Measurements from ENCODE around the gene LYST. TPM values are rescaled to one million over a fixed set of nuclear protein-coding genes. Genes with fewer than 3 reads are reported as not detected.

LYST gene
- total and polyA plus RNA-seq, 10 of the 15 experiments (the other 5 are each of a cell fraction or from before 2014, with no cell fraction given), result 3.3 to 28.1 (median 5.6) TPM

DNA sequence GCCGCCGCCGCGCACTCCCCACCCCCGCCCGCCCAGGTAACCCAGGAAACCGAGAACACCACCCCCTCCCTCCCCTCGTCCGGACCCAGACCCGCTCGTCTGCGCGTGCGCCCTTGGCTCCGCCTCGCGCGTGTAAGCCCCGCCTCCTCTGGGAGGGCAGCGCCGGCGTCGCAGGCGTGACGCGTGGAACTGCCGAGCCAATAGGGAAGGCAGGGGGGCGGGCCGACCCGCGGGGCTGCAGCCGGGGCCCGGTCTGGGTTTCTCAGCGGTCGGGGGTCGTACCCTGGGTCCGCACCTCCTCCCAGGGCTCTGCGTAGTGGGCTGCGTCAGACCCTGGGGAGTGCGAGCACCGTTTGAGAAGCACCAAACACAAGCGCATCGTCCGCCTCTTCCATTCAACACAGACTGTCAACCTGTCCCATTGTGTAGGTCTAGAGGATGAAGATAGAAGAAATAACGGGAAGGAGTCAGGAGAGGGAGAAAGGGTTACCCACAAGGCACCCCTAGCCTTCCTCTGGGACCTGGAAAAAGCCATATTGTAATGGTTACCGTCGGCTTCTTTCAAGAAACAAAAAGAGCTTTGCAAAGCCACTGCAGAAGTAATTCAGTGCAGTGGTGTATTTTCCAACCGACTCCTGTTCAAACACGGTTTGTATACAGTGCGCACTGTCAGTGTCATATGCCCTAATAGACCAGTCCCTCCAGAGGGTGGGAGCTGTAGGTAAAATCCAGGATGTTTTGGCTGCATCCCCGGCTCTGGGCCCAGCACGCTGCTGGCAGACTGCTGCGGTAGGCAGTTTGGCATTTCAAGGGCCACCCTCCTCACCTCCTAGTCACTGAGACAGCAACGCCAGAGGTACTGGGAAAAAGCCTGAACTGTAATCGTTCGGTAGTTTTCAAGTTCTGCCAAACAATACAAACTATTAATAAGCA, 473 bp upstream of the LYST start (continued):
- TF ChIP-seq, protein P1, sequence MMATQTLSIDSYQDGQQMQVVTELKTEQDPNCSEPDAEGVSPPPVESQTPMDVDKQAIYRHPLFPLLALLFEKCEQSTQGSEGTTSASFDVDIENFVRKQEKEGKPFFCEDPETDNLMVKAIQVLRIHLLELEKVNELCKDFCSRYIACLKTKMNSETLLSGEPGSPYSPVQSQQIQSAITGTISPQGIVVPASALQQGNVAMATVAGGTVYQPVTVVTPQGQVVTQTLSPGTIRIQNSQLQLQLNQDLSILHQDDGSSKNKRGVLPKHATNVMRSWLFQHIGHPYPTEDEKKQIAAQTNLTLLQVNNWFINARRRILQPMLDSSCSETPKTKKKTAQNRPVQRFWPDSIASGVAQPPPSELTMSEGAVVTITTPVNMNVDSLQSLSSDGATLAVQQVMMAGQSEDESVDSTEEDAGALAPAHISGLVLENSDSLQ (IDR thresholded peaks at IDR 0.05), result 0 out of 2 replicates have a peak, but pooled peaks have one; percentile 18
- TF ChIP-seq ZNF274 (IDR thresholded peaks at IDR 0.05; ENCODE audit: insufficient read depth, insufficient read length), result no peak
- peak; percentile 75; the same call in 1 of the 2 replicates for TF ChIP-seq POLR2AphosphoS2 (IDR thresholded peaks at IDR 0.05; ENCODE audit: low read depth, low read length)
- peak; percentile 91 for TF ChIP-seq POLR2AphosphoS5 (IDR thresholded peaks at IDR 0.05; ENCODE audit: low read length)
- no peak for TF ChIP-seq BMI1 (IDR thresholded peaks at IDR 0.05; ENCODE audit: borderline replicate concordance)
- TF ChIP-seq, protein P2, sequence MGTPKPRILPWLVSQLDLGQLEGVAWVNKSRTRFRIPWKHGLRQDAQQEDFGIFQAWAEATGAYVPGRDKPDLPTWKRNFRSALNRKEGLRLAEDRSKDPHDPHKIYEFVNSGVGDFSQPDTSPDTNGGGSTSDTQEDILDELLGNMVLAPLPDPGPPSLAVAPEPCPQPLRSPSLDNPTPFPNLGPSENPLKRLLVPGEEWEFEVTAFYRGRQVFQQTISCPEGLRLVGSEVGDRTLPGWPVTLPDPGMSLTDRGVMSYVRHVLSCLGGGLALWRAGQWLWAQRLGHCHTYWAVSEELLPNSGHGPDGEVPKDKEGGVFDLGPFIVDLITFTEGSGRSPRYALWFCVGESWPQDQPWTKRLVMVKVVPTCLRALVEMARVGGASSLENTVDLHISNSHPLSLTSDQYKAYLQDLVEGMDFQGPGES (IDR thresholded peaks at IDR 0.05), result peak; percentile 41; the same call in 1 of the 2 replicates
- 0 out of 2 replicates have a peak, but pooled peaks have one; percentile 57 for TF ChIP-seq EED (IDR thresholded peaks at IDR 0.05; ENCODE audit: low read depth)
- peak; percentile 92 for TF ChIP-seq CREM (IDR thresholded peaks at IDR 0.05; ENCODE audit: low read depth)
- 0 out of 2 replicates have a peak, but pooled peaks have one; percentile 33 for TF ChIP-seq NBN (IDR thresholded peaks at IDR 0.05)
- TF ChIP-seq MEF2B (IDR thresholded peaks at IDR 0.05; ENCODE audit: partially characterized antibody, poor library complexity, severe bottlenecking), result peak; percentile 52
- peak; percentile 53; the same call in 1 of the 3 replicates for TF ChIP-seq POU2F2 (IDR thresholded peaks at IDR 0.05; ENCODE audit: borderline replicate concordance, low read depth, low read length)
- TF ChIP-seq ZBED1 (IDR thresholded peaks at IDR 0.05; ENCODE audit: borderline replicate concordance), result 0 out of 2 replicates have a peak, but pooled peaks have one; percentile 21
- TF ChIP-seq, protein P3, sequence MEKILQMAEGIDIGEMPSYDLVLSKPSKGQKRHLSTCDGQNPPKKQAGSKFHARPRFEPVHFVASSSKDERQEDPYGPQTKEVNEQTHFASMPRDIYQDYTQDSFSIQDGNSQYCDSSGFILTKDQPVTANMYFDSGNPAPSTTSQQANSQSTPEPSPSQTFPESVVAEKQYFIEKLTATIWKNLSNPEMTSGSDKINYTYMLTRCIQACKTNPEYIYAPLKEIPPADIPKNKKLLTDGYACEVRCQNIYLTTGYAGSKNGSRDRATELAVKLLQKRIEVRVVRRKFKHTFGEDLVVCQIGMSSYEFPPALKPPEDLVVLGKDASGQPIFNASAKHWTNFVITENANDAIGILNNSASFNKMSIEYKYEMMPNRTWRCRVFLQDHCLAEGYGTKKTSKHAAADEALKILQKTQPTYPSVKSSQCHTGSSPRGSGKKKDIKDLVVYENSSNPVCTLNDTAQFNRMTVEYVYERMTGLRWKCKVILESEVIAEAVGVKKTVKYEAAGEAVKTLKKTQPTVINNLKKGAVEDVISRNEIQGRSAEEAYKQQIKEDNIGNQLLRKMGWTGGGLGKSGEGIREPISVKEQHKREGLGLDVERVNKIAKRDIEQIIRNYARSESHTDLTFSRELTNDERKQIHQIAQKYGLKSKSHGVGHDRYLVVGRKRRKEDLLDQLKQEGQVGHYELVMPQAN (conservative IDR thresholded peaks at IDR 0.05), result peak; percentile 32
- 0 out of 2 replicates have a peak, but pooled peaks have one; percentile 16 for TF ChIP-seq HCFC1 (IDR thresholded peaks at IDR 0.05; ENCODE audit: low read length)
- 0 out of 2 replicates have a peak, but pooled peaks have one; percentile 18 for TF ChIP-seq YY1 (IDR thresholded peaks at IDR 0.05; ENCODE audit: low read depth, low read length)
- peak; percentile 78 for TF ChIP-seq SMAD1 (IDR thresholded peaks at IDR 0.05; ENCODE audit: low read depth, partially characterized antibody)
- TF ChIP-seq NFYB (IDR thresholded peaks at IDR 0.05; ENCODE audit: insufficient read depth, low read depth, low read length), result peak; percentile 87
- TF ChIP-seq, protein P4, sequence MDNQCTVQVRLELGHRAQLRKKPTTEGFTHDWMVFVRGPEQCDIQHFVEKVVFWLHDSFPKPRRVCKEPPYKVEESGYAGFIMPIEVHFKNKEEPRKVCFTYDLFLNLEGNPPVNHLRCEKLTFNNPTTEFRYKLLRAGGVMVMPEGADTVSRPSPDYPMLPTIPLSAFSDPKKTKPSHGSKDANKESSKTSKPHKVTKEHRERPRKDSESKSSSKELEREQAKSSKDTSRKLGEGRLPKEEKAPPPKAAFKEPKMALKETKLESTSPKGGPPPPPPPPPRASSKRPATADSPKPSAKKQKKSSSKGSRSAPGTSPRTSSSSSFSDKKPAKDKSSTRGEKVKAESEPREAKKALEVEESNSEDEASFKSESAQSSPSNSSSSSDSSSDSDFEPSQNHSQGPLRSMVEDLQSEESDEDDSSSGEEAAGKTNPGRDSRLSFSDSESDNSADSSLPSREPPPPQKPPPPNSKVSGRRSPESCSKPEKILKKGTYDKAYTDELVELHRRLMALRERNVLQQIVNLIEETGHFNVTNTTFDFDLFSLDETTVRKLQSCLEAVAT (IDR thresholded peaks at IDR 0.05), result peak; percentile 69
- peak; percentile 37; the same call in 1 of the 2 replicates for TF ChIP-seq CBFB (IDR thresholded peaks at IDR 0.05; ENCODE audit: low read depth)
- TF ChIP-seq KLF5 (IDR thresholded peaks at IDR 0.05; ENCODE audit: partially characterized antibody), result peak; percentile 26
- peak; percentile 57; the same call in 1 of the 2 replicates for TF ChIP-seq LARP7 (IDR thresholded peaks at IDR 0.05)
- TF ChIP-seq, protein P5, sequence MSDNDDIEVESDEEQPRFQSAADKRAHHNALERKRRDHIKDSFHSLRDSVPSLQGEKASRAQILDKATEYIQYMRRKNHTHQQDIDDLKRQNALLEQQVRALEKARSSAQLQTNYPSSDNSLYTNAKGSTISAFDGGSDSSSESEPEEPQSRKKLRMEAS (IDR thresholded peaks at IDR 0.05; ENCODE audit: low read depth, low read length), result 0 out of 2 replicates have a peak, but pooled peaks have one; percentile 32
- TF ChIP-seq SRF (IDR thresholded peaks at IDR 0.05; ENCODE audit: low read depth in 2 of 2, low read length in 2 of 2), result peak in 1 of 2 experiments; percentile 61; a peak in 1 of 4 replicates
- TF ChIP-seq ZSCAN29 (IDR thresholded peaks at IDR 0.05), result no peak
